ENCODE results near the gene PRIM1.
"Not testable (repeated sequence)": the region's sequence is repeated elsewhere in the genome, so short reads cannot be mapped to it uniquely, and the experiment has no call there.

PRIM1 gene

GRCh38 chr12:56751712-56752598, at the start of gene PRIM1:
TSS of gene PRIM1 (minus strand) at chr12:56752323. CDS start at chr12:56752298, 25 bp downstream.
- peak; percentile 90 for DNase-seq

- DNase-seq: no peak
Measured at GRCh38 chr12:56800221-56800620, 48.1 kb upstream of the PRIM1 start.

GRCh38 chr12:56799345-56799744, 47.2 kb upstream of the PRIM1 start:
- DNase-seq: not testable (repeated sequence)

GRCh38 chr12:56795791-56796190, 43.7 kb upstream of the PRIM1 start:
- not testable (repeated sequence) for DNase-seq

- not testable (repeated sequence) for DNase-seq
Measured at GRCh38 chr12:56795046-56795562, 43.0 kb upstream of the PRIM1 start.

- not testable (repeated sequence) for DNase-seq
Measured at GRCh38 chr12:56793124-56793523, 41.0 kb upstream of the PRIM1 start.

- DNase-seq: no peak
Measured at GRCh38 chr12:56792678-56793077, 40.6 kb upstream of the PRIM1 start.

GRCh38 chr12:56789429-56789828, 37.3 kb upstream of the PRIM1 start:
- not testable (repeated sequence) for DNase-seq

- no peak for DNase-seq
Measured at GRCh38 chr12:56787498-56787897, 35.4 kb upstream of the PRIM1 start.

- no peak for DNase-seq
Measured at GRCh38 chr12:56785874-56786273, 33.8 kb upstream of the PRIM1 start.

- no peak for DNase-seq
Measured at GRCh38 chr12:56785141-56785865, 33.2 kb upstream of the PRIM1 start.

- no peak for DNase-seq
Measured at GRCh38 chr12:56781726-56782125, 29.6 kb upstream of the PRIM1 start.

GRCh38 chr12:56778756-56779155, 26.6 kb upstream of the PRIM1 start:
- DNase-seq: no peak

GRCh38 chr12:56776654-56777053, 24.5 kb upstream of the PRIM1 start:
- no peak for DNase-seq

- no peak for DNase-seq
Measured at GRCh38 chr12:56775638-56776037, 23.5 kb upstream of the PRIM1 start.

- DNase-seq: no peak
Measured at GRCh38 chr12:56773113-56773512, 21.0 kb upstream of the PRIM1 start.

GRCh38 chr12:56772625-56773024, 20.5 kb upstream of the PRIM1 start:
- no peak for DNase-seq

- DNase-seq: no peak
Measured at GRCh38 chr12:56769868-56770267, 17.7 kb upstream of the PRIM1 start.

- no peak for DNase-seq
Measured at GRCh38 chr12:56768424-56768823, 16.3 kb upstream of the PRIM1 start.

- no peak for DNase-seq
Measured at GRCh38 chr12:56766535-56766934, 14.4 kb upstream of the PRIM1 start.

- DNase-seq: no peak
Measured at GRCh38 chr12:56763753-56764657, 11.9 kb upstream of the PRIM1 start.

GRCh38 chr12:56761812-56762211, 9.7 kb upstream of the PRIM1 start:
- no peak for DNase-seq

GRCh38 chr12:56760460-56760859, 8.3 kb upstream of the PRIM1 start:
- no peak for DNase-seq
